HG03521 (cell line): ENCODE data around the gene KRT33A.
"Not testable (repeated sequence)": the region's sequence is repeated elsewhere in the genome, so short reads cannot be mapped to it uniquely, and the experiment has no call there.

Source experiments
- ATAC-seq: cut with Tn5 transposase; IDR thresholded peaks from one replicate; pipeline ENCODE4 v1.9.1; 2021; ENCODE audit warnings: mild to moderate bottlenecking, moderate library complexity; ENCODE audit not compliant: unreplicated experiment

Gene KRT33A

GRCh38 chr17:41366070-41366469, 15.4 kb upstream of the KRT33A start:
- ATAC-seq: no peak

- ATAC-seq: no peak
Measured at GRCh38 chr17:41363881-41364280, 13.3 kb upstream of the KRT33A start.

GRCh38 chr17:41360296-41360995, 9.8 kb upstream of the KRT33A start:
- ATAC-seq: no peak

- no peak for ATAC-seq
Measured at GRCh38 chr17:41354536-41354935, 3.9 kb upstream of the KRT33A start.

- no peak for ATAC-seq
Measured at GRCh38 chr17:41352597-41353366, 2.2 kb upstream of the KRT33A start.

GRCh38 chr17:41351177-41351576, 549 bp upstream of the KRT33A start:
- no peak for ATAC-seq

- ATAC-seq: no peak
Measured at GRCh38 chr17:41347869-41348760, 2.5 kb downstream of the KRT33A start.

- ATAC-seq: not testable (repeated sequence)
Measured at GRCh38 chr17:41346421-41346820, 4.2 kb downstream of the KRT33A start.

- ATAC-seq: no peak
Measured at GRCh38 chr17:41345992-41346391, 4.6 kb downstream of the KRT33A start.

- ATAC-seq: no peak
Measured at GRCh38 chr17:41343029-41343428, 7.6 kb downstream of the KRT33A start.

GRCh38 chr17:41340934-41341861, 9.4 kb downstream of the KRT33A start:
- no peak for ATAC-seq

GRCh38 chr17:41340494-41340893, 10.1 kb downstream of the KRT33A start:
- ATAC-seq: no peak

GRCh38 chr17:41339571-41340172, 11.0 kb downstream of the KRT33A start:
- no peak for ATAC-seq

GRCh38 chr17:41338961-41339485, 11.6 kb downstream of the KRT33A start:
- ATAC-seq: no peak

GRCh38 chr17:41335747-41336146, 14.9 kb downstream of the KRT33A start:
- ATAC-seq: no peak

GRCh38 chr17:41334385-41335305, 16.0 kb downstream of the KRT33A start:
- no peak for ATAC-seq

GRCh38 chr17:41333836-41334235, 16.8 kb downstream of the KRT33A start:
- no peak for ATAC-seq

GRCh38 chr17:41333098-41333497, 17.5 kb downstream of the KRT33A start:
- ATAC-seq: no peak

GRCh38 chr17:41332239-41332638, 18.4 kb downstream of the KRT33A start:
- ATAC-seq: no peak
